IPS DF 4.7 (cell line): ENCODE results near the gene FAM200C.

Experiments used
- DNase-seq: peaks from one replicate; pipeline ENCODE4 v3.0.0-alpha.2; 2013; ENCODE audit warnings: low spot score; ENCODE audit errors: extremely low read depth

FAM200C gene

DNA sequence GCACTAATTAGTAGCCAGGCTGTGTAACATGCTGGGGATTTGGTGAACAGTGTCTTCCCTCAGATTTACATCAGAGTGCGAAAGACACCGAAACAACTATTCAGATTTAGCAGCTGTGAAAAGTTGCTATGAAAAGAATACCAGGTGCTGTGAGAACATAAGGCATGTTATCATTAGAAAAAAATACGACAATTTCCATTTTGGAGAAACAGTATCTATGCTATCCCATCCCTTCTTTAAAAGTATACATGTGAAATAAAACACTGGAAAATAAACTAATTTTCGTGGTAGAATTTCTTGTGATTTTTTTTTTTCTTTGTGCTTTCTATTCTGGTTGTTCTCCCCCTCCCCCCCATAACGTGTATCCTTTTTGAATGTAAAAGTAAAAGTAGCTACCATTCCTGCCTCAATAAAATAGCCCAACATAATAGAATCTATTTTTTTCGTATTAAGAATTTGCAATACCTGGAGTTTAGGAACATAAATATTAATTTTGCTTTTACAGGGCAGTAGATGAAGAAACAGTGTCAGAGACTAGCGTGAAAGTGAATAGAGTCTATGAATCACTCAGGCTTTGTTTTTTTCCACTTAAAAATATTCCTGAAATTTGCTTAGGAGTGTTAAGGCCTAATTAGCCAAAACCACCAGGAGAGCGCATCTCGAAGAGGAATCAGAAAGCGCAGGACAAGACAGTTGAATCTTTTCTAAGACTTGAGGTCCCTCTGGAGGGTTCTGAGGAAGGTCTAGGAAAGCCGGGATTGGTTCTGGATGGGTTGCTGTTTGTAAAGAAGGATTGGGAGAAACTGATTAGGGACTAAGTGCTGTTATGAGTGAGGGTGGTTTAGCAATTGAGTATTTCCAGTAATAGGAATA lies 19.8 kb upstream of the FAM200C start:
- no peak for DNase-seq

DNA sequence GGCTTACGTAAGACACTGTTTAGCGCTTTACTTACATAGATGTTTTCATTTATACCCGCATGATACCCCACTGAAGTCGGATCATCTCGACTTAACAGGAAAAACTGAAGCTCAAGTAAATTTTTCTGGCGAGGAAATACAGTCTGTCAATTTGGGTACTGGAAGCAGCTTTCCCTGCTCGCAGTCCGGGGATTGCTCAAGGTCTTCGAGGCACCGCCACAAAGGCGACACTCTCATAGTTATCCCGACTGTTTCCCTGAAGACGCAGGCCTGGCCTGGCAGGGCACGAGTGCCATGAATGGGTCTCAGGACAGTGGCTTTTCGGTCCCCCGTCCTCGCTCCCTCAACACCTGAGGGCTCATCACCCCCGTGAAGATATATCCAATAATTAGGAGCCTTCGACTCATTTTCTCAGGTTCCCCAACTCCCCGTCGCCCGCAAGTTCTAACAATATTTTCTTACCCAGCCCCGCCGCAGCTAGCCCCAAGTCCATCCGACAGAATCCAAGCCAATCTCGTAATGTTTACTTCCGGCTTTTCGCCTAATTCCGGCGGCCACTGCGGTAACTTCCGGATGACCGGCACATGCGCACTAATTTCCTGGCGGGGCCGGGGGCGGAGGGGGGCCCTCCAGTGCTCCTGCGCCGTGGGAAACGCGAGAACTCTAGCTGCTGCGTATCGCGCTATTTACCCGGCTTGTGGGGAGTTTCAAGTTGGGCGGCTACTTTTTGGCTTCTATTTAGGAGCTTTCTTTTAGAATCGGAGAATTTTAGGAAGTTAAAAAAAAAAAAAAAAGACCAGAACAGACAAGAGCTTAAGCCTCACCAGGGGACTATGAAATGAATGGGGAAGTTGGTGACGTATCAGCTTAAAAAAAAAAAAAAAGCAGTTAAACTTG lies 19.0 kb upstream of the FAM200C start, which contains the start of gene SLU7:
SLU7 (minus strand) TSS at position 521 of the 897 bp plus-strand sequence. CDS start 3,787 bp downstream, outside the sequence.
- DNase-seq, result no peak

DNA sequence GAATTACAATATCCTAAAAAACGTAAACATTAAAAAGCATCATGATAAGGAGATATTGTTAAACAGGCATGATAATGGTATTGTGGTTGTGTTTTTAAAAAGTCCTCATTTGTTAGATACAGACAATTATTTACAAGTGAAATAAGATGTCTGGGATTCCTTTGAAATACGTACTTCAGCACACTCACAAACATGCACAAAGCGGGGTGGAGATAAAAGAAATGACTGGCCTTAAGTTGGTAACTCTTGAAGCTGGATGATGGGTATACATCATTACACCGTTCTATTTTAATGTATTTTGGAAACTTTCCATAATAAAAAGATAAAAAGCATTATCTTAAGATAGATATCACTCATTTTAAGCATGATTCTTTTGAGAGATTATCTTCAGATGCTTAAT lies 1.0 kb downstream of the FAM200C start:
- DNase-seq, result no peak

DNA sequence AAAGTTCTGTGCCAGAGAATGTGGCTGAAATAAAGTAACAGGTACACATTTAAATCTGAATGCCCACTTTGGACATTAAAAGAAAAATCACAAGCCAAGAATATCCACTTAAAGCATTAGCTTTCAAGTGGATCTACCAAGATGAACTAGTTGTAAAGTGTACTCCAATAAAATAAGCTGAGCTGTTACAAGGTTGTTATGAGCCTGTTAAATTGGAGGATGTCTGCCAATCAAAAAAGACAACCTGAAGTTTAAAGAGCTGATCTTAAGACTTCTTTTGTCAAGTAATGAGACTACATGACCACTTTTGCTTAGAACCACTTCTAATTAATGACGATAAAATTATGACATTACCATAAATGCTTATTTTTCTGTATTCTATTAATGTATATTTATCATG lies 2.4 kb downstream of the FAM200C start:
- no peak for DNase-seq

DNA sequence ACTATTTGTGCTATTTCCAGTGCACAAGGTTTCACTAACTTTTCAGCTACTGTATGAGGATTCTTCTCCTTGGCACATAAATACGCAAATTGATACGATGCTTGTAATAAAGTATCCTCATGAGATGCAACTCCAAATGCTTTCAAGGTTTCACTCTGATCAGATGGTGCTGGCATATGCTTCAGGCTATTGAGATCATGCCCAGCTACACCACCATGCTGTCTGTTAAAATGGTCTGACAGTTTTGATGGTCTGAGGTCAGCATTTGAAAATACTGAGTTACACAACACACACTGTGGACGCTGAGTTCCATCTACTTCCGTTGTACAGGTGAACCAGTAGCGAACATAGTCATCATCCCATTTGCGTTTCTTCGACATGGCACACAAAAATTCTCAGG lies 4.7 kb downstream of the FAM200C start:
- DNase-seq, result no peak

DNA sequence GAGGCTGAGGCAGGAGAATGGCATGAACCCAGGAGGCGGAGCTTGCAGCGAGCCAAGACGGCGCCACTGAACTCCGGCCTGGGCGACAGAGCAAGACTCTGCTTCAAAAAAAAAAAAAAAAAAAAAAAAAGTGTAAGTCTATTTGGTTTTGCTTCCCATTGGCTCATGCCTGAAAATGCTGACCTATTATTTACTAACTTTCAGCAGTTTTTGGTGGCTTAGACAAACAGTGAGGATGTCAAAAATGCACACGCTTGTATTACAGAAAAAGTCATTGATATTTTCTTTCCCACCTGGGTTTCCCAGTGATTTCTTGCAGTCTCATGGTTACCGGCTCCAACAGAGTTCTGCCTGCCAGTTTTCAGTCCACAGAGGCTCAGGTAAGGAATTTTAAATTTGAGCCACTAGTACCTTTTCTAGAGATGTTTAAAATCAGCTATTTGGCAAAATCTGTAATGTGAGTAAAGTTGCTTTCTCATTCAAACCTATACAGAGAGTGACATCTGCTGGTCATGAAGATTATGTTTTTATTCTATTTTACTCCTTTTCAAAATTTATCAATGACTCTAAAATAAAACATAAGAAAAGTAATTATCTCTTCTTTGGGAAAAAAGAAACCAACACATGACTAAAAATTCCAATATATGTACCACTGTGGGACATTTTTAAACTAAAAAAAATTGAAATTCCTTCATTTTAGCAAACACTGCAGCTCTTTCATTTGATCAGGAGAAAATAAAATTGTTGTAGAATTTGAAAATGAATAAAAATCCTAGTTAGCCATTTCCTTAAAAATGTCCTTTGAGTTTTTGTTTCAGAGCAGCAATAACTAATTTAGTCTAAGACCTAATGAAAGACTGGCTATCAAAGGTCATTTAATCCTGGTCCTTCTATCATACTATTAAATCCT lies 8.8 kb downstream of the FAM200C start:
- no peak for DNase-seq

DNA sequence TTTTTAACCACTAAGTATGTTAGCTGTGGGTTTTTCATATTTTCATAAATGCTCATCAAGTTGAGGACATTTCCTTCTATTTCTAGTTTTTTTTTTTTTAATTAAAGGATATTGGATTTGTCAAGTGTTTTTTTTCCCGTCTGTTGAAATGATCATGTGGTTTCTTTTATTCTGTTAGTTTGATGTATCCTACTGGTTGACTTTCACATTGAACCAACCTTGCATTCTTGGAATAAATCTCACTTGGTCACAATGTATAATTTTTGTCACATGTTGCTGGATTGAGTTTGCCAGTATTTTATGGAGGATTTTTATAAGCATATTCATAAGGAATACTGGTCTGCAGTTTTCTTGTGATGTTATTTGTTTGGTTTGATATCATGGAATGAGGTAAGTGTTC lies 12.4 kb downstream of the FAM200C start:
- no peak for DNase-seq

DNA sequence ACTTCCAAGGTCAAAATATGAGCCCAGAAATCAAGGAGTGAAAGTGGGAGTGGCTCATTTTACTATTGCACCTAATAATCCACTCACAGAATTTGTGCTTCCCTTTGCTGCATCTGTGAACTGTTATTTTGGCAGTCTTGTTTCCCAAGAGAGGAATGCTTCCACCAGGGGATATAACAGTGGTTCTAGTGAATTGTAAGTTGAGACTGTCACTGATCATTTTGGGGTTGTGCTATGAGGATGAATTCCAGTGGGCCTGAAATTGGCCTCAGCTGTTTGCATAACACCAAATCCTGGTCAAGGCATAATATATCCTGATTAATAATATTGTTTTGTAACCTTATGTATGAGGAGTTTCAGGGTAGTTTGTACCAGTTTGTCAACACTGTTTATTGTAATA lies 14.4 kb downstream of the FAM200C start:
- DNase-seq, result no peak

DNA sequence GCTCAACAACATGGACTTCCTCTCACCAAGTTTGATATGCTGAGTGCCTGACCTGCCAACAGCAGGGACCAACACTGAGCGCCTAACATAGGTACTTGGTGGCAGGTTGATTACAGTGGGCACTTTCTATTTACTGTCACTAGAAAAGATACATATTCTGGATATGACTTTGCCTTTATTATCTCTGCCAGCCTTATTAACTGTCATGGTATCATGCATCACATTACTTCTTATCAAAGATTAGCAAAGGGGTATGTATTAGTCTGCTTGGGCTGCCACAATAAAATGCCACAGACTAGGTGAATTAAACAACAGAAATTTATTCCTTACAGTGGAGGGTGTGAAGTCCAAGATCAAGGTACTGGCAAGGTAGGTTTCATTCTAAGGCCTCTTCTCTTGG lies 15.2 kb downstream of the FAM200C start:
- no peak for DNase-seq

DNA sequence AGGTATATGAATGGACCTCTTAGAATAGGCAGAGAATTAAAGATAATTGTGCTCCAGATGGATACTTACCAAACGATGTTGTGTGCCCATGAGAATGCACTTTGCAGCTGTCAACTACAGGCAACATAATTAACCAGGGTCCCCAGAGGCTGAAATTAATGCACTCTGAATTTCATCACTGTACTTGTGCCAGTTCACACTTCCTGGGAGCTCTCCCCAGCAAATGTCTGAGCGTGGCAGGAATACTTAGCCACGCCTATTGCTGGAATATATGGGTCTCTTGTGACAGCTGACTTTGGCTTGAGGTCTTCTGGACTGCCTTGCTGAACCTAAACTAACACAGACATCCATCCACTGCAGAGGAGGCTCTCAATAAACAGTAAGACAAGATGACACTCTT lies 17.5 kb downstream of the FAM200C start:
- DNase-seq, result no peak

DNA sequence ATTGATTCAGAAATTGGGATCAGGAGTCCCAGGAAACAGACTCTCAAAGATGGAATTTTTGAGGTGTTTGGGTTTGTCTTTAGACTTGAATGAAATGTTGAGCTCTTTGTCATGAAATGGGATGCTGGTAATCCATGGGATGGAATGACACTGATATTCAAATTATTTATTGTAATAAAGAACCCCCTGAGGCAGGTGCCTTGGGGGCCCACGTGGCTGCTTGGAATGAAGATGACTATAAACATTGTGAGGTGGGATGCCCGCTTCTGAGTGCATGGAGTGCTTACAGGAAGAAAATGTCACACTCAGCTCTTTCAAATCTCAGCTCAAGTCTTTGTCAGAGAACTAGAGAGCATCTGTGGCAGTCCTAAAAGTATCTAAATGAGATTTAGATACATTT lies 19.8 kb downstream of the FAM200C start:
- DNase-seq, result no peak

DNA sequence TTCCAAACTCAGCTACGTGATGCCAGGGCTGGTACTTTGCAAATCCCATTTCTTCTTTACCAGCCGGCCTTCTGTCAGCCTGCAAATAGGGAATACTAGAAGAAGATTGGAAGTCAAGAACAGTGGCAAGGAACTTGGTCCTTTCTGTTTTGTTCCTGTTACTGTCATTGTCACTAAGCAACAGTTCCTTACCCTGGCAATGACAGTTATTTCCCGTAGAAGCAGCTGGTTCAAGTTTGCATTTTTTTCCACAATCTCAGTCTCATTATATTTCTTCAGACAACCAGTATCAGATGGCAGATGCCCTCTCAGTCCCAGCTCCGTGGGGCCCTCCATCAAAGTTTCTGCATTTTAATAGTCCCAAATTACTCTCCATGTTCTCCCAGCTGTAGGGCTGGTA lies 20.3 kb downstream of the FAM200C start:
- no peak for DNase-seq

DNA sequence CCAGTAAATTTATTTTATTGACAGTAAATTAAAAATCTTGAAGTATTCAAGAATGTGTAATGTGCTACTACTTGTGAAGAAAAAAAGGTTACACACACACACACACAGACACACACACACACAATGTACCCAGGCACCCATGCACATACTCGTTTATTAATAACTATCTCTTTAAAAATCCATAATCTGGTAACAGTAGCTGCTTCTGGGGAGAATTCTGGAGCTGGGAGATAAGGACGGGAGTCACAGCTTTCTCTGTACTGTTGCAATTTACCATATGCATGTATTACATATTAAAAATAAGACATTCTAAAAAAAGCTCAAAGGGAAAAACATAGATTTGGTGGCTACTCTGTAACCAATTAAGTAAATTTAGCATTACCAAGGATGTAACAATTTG lies 21.5 kb downstream of the FAM200C start:
- DNase-seq, result no peak

DNA sequence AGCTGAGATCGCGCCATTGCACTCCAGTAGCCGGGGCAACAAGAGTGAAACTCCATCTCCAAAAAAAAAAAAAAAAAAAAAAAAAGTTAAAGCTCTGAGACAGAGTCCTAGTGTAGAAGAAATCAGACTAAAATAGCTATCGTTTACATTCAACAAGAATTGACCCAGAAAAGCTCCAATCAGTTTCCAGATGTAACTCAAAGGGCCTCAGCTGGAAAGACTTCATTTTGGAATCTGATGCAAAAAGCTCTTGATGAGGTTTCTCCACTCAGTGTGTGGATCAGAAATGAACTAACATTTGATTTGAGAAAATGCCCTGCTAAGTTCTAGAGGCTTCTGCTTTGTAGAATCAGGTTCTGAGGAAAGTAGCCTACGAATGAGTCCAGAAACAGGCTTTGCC lies 22.2 kb downstream of the FAM200C start:
- no peak for DNase-seq

DNA sequence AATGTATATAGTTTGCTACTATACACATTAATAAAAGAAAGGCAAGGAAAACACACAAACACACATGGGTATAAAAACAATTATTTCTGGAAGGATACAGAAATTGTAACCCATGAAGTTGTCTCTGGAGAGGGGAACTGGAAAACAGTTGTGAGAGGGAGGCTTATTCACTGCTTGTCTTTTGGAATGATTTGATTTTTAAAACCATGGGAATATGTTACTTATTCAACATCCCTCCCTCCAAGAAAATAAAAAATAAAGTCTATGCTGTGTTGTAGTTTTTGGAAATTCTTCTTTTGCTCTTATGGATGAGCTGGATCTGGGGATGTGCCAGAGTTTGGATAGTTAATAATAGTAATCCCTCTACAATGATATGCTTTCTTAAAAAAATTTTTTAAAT lies 23.4 kb downstream of the FAM200C start:
- DNase-seq, result no peak

DNA sequence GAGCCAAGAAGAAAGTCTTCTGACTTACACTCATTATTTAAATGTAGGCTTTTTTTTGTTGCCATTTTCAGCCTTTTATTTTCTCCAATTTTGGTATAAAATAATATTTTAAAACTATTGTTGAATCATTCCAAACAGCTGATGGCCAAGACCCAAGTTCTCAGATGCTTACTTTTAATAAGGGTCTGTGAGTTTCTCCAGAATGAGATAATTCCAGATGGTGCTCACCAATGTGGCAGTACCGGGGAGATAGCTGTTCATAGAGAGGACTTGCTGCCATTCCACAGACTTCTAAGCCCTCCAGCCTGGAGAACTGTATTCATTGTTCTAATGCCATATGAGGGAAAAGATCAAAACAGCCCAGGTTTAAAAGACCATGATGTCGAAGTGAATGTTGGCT lies 24.2 kb downstream of the FAM200C start:
- DNase-seq, result no peak

DNA sequence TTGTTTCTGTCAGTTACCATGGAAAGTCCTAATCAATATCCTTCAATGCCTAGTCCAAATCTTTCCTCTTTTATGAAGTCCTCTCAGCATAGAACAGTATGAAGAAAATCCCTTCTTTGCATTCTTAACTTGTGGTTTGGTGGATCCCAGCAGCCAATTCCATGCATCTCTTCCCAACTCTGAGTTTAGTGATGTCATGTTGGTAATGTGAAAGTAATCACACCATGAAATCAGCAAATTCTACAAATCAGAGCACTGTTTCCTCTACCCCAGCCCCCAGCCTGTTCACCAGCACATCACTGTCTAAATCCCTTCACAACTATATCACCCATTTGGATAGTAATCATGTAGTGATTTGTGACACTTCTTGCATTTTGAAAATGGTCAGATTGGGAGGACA lies 24.7 kb downstream of the FAM200C start:
- DNase-seq, result no peak

DNA sequence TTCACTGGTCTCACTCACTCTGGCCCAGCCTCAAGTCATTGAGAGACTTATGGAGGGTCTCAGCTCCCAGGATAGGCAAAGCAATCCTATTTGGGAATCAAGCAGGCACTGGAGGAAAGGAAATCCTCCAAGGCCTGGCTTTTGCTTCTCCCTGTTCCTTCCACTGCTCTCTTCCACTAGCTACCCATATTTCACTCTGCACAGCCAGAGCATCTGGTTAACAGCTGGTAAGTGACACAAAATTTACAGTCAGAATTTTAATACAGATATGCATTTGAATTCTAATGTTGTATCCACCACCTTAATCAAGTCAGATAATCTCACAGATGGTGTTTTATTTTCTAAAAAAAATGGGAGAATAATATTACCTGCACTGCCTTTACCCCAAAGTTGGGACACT lies 28.6 kb downstream of the FAM200C start:
- DNase-seq, result no peak

DNA sequence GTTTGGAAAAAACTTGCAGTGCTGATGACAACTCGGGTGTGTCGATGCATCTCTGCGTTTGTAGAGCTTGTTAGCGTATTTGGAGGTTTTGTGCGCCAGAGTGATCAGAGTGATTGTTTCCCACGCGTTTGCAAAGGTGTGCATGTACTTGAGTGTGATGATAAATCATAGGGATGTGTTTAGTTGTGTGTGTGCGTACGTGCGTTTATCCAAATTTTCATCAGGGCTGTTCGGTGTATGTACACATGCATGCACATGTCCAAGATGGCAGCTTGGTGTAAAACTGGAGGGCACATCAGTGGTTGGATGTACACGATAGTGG lies 29.2 kb downstream of the FAM200C start:
- DNase-seq, result no peak

DNA sequence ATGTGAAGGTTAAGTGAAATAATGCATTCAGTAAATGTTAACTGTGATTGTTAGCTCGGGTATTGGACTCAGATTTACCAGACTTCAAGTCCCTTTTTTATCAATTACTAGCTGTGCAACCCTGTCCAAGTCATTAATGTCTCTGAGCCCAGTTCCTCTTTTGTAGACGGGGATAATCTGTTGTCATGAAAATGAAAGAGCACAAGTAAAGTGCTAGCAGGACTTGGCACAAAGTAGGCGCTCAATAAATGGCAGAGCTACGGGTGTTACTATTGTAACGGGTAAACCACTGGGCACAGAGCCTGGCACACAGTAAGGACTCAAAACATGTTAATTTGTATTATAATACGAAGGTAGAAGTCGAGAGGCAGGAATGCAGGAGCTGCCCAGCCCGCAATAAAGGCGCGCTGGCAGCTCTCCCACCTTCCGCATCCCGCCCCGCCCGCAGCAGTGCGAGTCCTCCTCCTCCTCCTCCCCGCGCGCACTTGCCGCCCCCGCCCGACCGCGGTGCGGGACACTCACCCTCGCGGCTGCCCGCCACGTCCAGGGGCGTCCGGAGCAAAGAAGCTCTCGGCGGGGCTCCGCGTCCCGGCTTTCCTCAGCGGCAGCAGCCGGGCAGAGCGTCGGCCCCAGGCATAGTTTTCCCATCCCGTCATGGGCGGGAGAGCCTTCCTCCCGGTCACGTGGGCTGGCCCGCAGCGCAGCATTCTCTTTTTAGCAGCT lies 29.7 kb downstream of the FAM200C start, which contains the start of gene C1QTNF2:
C1QTNF2 (minus strand) TSS at position 637 of the 723 bp plus-strand sequence. CDS start 15,615 bp downstream, outside the sequence.
- no peak for DNase-seq

DNA sequence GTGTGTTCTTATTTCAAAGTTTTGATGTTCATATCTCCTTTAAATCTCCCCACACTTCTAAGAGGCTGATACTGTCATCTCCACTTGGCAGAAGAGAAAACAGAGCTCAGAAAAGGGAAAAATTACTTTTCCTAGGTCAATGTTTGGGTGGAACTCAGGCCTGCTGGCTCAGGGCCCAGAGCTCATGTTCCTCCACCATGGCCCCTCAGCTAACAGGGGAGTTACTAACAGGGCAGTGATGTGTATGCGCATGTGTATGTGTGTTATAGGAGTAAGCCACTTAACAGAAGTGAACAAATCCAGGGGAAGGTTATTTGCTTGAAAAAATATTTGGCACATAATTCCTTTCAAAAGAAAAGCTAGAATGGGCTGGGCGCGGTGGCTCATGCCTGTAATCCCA lies 32.0 kb downstream of the FAM200C start:
- no peak for DNase-seq
